DMS 273 (cell line): ENCODE data around the gene TUBGCP6.
"Not testable (repeated sequence)": the region's sequence is repeated elsewhere in the genome, so short reads cannot be mapped to it uniquely, and the experiment has no call there.

ENCODE experiments used
- DNase-seq: peaks from one replicate; lab custom pipeline; 2025; ENCODE audit not compliant: unreplicated experiment; lab: John Stamatoyannopoulos, UW

The TUBGCP6 gene

DNA sequence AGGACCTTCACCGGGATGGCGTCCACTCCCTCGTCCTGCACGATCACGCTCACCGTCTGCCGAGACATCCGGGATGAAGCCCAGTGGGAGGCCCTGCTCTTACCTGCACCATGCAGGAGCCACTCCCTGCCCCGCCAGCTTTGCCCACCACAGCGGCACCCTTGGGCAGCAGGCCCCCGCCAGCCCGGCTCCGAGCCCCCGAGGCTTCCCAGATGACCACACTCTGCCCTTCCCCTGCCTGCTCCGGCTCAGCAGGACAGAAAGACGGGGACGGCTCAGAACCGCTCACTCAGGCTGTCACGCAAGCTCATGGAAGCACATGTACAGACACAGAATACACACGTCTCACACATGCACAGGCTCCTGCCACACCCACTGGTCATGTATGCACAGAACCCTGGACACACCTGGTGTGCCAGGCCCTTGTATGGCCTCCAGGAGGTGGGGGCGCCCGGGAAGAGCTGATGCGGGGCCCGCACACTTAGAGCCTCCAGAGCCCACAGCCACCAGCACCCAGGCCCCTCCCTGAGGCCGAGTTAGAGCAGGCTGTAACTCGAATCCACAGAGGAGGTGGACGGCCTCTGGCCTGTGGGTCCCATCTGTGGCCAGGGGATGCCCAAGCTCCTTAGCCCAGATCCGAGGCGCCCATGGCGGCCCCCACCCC lies 34.3 kb upstream of the TUBGCP6 start:
- DNase-seq: no peak

DNA sequence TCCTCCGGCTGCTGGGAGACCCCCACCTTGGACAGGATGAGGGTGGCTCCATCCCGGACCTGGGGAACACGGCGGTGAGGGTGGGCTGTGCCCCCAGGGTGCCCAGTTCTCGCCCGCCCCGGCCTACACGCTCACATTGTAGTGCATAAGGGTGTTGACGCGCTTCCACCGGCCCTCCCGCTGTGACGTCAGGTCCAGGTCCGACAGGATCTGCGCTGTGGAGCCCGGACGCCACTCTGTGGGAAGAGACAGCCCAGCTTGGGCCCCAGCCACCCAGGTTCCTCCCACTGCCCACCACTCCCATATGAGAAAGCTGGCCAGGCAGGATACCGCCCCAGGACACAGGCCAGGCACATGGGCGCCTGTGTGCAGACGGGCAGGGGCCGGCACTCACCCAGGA lies 33.6 kb upstream of the TUBGCP6 start:
- DNase-seq: no peak

DNA sequence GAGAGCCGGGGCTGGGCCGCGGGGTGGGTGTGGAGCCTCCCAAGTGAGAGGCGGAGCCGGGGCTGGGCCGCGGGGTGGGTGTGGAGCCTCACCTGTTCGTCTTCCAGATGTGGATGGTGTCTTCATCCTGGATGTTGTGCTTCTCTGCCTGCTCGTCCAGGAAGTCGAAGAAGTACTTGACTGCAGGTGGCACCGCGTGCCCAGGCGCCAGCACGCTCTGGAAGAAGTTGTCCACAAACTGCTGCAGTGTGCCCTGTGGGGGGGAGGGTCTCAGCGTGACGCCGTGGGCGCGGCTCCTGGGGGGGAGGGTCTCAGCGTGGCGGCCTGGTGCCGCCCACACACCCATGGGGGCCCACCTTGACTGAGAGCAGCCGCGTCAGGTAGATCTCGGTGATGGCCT lies 32.9 kb upstream of the TUBGCP6 start:
- DNase-seq: no peak

DNA sequence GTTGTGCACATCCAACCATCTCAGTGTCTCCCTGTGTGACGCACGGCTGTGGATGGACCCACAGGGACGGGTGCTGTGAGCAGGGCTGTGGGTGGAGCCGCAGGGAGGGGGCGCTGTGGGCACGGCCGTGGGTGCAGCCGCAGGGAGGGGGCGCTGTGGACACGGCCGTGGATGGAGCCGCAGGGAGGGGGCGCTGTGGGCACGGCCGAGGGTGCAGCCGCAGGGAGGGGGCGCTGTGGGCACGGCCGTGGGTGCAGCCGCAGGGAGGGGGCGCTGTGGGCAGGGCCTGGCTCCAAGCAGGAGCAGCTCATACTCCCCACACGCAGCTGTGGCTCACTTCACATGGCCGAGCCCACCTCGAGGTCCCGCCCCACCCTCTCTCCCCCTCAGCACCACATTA lies 31.3 kb upstream of the TUBGCP6 start:
- peak; percentile 55 for DNase-seq

DNA sequence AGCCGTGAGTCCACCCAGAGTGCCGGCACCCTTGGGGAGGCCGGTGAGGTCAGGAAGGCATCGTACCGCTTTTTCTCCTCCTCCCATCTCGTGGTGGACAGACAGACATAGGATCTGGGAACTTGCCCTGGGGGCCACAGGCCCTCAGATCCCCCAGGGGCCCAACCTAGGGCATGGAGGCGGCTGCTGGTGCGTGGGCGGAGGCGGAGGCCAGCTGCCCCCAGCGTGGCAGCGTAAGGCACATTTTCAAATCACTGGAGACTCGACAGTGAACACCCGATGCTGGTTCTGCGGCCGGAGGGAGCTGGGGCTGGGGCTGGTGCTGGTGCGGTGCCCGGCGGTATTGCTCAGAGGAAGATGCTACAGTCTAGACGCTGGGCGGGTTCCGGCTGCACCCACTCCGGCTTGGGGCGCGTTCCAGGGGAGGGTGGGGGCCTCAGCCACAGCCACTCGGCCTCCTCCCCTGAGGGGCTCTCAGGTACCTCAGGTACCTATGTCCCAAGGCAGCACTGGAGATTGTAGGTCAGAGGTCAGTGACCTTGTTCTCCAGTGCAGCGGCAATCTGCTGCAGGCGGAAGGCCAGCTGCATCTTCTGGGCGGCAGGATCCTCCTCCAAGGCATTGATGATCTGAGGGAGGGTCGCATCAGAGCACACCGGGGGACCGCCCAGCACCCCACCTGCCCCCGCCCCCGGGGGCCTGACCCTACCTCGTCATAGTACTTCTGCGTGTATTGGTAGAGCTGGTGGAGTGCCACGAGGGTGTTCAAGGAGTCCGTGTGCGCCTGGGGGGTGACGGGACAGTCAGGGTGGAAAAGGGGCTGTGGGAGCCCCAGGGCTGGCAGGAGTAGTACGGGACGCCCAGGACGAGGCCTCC lies 30.6 kb upstream of the TUBGCP6 start:
- DNase-seq: no peak

DNA sequence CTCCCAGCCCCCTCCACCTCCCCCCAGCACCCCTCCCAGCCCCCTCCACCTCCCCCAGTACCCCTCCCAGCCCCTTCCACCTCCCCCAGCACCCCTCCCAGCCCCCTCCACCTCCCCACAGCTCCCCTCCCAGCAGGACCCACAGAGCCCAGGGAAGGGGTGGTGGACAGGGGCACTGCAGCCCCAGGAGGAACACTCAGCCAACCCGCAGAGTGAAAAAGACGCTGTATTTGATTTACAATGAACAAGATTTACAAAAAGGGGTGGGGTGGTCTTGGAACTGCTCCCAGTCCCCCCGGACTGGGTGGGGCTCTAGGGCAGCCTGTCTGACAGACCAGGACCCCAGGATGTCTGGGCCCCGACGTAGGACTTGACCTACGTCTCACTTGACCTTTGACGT lies 29.9 kb upstream of the TUBGCP6 start:
- peak; percentile 24 for DNase-seq

DNA sequence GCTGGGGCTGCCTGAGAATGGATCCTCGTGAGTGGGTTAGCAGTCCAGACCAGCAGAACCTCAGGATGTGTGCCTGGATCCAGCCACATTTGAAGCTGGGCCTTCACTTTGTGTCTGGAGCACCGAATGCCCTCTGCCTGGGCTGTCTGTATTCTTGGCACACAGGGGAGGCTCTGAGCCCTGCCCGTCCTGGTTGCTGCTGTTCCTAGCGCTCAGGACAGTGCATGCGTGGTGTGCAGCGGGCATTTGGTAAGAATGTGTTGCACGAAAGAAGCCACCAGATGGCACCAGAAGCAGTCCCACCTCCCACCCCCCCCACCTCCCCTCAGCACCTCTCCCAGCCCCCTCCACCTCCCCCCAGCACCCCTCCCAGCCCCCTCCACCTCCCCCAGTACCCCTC lies 29.5 kb upstream of the TUBGCP6 start:
- peak; percentile 73 for DNase-seq

DNA sequence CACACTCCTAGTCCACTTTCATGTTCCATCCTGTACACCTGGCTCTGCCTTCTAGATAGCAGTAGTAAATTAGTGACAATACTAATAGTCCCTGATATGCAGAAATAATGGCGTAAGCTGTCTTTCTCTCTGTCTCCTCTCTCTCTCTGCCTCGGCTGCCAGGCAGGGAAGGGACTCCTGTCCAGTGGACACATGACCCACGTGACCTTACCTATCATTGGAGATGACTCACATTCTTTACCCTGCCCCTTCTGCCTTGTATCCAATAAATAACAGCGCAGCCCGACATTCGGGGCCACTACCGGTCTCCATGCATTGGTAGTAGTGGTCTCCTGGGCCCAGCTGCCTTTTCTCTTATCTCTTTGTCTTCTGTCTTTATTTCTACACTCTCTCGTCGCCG lies 29.0 kb upstream of the TUBGCP6 start:
- DNase-seq: not testable (repeated sequence)

DNA sequence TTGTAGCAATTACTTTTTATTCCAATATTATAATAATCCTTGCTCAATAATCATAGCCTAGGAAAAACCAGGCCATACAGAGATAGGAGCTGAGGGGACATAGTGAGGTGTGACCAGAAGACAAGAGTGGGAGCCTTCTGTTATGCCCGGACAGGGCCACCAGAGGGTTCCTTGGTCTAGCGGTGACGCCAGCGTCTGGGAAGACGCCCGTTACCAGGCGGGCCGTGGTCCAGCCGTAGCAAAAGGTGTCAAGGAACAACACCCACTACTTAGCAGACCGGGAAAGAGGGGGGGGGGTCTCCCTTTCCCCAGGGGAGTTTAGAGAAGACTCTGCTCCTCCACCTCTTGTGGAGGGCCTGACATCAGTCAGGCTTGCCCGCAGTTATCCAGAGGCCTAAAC lies 28.5 kb upstream of the TUBGCP6 start:
- DNase-seq: not testable (repeated sequence)

DNA sequence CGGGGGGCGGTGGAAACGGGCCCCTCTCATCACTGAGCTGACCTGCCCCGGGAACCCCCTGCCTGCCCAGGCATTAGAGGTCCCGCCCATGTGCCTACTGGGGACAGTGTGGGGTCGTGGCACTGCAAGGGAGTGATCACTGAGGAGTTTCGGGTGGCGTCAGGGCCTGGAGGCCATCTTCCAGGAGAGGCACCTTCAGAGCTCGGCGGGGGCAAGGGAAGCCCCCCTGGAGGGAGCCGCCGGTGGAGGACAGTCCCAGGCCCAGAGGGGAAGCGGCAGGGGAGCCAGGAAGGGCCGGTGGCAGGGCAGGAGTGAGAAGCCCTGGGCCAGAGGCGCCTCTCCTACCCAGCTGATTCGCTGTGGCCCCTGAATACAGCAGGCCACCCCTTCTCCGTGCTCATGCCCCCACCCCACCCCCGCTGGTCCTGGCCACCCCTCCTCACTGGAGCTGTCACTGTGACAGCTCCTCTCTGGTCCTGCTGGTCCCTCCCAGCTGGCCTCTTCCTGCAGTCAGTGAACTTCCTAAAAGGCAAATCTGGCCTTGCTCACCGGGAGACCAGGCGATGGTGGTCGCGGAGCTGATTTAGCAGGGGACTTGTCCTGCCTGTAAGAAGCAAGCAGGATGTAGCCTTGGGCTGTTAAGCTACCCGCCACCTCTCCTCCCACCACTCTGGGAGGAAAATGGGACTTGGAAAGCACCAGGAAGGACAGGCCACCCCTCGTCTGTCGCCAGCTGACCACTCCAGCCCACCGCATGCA lies 27.4 kb upstream of the TUBGCP6 start:
- peak; percentile 34 for DNase-seq

DNA sequence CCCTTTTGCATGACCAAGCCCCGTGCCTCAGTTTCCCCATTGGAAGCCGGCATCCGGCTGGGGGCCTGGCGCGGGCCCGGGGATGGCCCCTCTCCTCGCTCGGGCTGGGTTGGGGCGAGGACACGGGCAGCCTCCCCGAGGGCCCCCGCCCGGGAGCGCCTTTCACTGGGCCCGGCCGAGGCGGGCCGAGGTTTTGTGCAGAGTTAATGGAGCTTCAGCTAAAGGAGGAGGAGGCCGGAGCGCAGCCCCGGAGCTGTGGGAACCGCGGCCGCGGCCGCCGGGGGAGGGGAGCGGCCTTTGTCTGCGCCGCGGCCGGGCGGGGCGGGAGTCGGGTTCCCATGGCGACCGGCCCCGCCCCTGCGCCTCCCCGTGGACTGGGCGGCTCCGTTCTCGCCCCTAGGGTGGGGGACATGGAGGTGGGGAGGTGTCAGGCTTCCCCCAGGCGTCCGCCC lies 26.7 kb upstream of the TUBGCP6 start:
- DNase-seq: peak; percentile 86

DNA sequence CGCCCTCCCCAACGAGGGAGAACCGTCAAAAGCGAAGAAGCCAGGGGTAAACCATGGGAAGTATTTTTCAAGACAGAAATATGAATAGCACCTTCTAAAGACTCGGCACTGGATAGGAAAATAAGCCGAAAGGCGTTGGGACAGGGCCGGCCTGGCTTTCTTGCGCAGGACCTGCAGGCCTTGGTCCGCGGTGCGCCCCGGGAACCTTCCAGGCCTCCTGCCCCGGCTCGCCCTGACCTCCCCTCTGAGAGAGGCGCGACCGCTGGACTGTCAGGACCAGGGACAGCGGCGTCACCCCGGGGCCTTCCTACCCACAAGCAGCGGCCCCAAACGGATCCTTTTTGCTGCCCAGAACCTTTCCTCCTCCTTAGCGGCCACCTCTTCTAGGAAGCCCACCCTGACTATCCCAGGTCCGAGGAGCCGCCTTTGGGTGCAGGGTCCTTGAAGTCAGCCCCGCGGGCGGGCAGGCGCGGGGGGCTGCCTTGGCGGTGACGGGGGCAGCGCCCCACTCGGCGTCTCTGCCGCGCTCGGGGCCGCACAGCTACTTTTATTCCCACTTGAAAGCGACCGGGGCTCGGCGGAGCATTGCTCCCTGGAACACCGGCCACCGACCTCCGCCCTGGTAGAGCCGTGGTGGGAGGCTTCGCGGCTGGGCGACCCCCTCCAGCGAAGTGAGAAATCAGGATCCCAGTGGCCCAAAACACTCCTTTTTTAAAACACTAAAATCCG lies 26.0 kb upstream of the TUBGCP6 start:
- peak; percentile 61 for DNase-seq

DNA sequence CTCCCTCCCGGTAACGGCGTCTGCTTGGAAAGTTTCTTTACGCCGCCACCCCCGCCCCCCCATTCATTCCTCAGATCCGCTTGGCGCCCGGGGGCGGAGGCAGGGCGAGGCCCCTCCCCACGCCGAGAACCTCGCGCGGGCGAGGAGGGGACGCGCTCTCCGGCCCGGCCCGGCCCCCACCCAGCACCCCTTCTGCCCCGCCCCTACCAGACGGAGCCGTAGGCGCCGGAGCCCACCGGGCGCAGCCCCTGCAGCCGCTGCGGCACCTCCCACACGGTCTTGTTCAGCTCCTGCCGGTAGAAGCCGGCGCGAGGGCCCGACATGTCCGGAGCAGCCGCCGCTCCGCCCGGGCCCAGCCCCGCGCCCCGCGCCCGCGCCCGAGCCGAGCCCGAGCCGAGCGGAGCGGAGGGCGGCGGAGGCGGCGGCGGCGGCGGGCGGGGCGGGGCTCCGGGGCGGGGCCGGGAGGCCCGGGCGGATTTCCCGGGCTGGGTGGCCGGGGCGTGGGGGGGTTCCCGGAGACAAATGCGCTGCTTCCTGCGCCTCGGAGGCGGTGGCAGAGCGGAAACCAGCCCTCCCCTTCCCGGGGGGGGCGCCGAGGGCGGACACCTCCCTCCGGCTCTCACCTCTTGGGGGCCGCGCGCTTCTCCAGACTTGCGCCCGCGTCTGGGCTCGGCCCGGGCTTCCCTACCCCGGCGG lies 25.3 kb upstream of the TUBGCP6 start, which contains the start of gene MAPK11:
MAPK11 (minus strand) TSS at position 411 of the 696 bp plus-strand sequence; CDS start at position 323, 88 bp downstream.
- DNase-seq: peak; percentile 72

DNA sequence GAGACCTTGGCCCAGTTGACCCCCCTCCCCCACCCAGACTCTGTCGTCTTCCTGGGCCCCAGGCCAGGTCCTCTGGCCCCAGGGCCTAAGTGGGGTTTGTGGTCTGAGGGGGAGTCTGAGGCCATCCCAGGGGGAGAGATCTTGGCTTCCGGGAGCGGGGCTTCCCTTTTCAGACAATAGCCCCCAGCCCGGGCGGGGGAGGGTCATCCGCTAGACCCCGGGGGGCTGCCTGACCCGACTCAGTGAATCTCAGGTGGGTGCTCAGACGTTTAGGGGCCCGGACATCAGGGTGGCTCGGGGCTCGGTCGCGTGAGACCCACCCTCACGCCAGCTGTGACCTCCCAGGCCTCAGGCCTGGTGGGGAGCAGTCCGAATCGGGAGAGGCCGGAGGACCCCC lies 24.7 kb upstream of the TUBGCP6 start:
- DNase-seq: no peak

DNA sequence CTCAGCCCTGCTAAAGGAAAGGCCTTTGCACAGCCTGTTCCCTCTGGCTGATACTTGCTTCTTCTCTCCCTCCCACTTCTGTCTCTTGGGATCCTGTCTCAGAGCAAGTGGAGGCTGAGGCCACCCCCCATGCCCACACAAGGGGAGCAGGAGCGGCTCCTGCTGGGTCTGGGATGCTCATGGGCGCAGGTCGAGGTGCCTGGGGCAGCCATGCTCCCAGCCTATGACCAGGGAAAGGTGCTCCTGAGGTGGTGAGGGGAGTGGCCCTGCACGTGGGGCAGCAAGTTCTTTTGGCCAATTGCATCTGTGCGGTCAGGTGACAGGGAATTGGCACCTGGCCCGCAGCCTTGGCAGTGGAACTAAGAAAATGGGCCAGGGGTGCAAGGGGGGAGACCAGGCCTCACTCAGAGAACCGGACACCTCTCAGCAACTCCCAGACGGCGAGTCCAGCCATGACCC lies 23.9 kb upstream of the TUBGCP6 start:
- DNase-seq: peak; percentile 52

DNA sequence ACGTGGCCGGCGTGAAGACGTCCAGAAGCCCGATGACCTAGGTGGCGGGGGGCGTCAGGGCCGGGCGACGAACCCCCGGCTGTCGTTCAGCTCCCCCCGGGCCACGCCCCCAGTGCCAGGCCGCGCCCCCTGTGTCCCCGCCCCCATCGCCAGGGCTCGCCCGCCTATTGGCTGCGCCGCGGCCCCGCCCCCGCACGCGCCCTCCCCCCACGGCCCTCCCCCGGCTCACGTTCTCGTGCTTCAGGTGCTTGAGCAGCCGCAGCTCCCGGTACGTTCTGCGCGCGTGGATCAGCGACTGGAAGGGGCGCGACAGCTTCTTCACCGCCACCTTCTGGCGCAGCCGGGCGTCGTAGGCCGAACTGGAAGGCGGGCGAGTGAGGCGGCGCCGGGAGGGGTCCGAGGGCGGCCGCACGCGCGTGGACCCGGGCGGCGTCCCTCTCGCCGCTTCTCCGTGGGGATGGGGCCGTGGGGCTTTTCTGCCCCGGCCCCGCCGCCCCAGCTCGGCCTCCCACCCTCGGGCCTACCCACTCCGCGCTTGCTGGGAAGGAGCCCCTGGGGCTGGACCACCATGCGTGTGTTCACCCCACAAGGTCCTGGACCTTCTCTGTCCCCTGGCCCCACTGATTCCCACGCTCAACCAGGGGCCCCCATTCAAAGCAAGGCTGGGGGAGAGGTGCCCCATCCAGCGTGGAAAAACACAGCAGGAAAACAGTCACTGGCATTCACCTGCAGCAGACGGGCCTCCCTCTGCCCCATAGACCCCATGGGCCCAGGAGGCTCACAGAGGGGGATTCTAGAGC lies 23.0 kb upstream of the TUBGCP6 start:
- DNase-seq: no peak

DNA sequence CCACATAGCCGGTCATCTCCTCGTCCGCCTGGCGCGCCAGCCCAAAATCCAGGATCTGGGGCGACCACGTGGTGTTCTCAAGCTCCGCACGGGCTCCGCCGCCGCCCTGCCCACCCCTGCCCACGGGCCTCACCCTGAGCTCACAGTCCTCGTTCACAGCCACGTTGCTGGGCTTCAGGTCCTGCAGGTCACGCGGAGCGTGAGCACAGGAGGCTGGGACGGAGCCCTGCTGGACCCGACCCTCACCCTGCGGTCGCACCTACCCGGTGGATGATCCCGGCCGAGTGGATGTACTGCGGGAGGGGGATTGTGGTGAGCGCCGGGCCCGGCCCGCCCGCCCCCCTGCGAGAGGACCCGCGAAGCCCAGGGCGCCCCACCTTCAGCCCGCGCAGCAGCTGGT lies 22.2 kb upstream of the TUBGCP6 start:
- DNase-seq: no peak

DNA sequence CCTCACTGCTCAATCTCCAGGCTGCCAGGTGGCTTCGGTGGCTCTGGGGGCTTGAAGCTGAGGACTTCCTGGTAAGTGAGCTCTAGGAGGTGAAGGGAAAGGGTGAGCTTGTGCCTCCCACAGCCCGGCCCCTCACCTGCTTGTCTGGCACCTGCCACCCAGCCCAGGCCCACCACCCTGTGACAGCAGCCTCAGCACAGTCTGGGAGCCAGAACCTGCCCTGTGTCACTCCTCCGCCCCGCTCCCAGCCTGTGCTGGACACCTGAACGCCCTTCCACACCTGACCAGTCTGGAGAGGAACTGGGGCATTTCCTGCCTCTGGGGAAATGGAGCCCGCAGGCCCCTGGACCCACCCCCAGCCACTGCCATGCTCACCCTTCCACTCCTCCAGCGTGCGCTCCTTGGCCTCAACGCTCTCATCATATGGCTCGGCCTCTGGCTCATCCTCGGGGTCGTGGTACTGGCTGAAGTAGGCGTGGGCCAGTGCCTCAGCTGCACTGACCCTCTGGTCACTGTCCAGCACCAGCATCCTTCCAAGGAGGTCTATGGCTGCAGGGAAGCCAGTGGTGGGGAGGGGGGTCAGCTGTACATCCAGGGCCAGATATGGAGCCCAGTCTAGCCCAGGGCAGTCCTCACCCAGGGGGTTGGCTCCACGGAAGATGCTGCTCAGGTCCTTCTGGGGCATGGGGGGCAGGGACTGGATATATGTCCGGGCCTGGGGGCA lies 20.3 kb upstream of the TUBGCP6 start:
- DNase-seq: no peak
